ENCODE data around the gene GFAP.

GRCh38 chr17:44906763-44907728, 8.3 kb downstream of the GFAP start:
- no peak for TF ChIP-seq ZNF692 (tag by site-specific recombination; IDR thresholded peaks at IDR 0.05)
- TF ChIP-seq, protein P1, sequence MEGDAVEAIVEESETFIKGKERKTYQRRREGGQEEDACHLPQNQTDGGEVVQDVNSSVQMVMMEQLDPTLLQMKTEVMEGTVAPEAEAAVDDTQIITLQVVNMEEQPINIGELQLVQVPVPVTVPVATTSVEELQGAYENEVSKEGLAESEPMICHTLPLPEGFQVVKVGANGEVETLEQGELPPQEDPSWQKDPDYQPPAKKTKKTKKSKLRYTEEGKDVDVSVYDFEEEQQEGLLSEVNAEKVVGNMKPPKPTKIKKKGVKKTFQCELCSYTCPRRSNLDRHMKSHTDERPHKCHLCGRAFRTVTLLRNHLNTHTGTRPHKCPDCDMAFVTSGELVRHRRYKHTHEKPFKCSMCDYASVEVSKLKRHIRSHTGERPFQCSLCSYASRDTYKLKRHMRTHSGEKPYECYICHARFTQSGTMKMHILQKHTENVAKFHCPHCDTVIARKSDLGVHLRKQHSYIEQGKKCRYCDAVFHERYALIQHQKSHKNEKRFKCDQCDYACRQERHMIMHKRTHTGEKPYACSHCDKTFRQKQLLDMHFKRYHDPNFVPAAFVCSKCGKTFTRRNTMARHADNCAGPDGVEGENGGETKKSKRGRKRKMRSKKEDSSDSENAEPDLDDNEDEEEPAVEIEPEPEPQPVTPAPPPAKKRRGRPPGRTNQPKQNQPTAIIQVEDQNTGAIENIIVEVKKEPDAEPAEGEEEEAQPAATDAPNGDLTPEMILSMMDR (tag by site-specific recombination; IDR thresholded peaks at IDR 0.05) = no peak
- TF ChIP-seq, protein P2, sequence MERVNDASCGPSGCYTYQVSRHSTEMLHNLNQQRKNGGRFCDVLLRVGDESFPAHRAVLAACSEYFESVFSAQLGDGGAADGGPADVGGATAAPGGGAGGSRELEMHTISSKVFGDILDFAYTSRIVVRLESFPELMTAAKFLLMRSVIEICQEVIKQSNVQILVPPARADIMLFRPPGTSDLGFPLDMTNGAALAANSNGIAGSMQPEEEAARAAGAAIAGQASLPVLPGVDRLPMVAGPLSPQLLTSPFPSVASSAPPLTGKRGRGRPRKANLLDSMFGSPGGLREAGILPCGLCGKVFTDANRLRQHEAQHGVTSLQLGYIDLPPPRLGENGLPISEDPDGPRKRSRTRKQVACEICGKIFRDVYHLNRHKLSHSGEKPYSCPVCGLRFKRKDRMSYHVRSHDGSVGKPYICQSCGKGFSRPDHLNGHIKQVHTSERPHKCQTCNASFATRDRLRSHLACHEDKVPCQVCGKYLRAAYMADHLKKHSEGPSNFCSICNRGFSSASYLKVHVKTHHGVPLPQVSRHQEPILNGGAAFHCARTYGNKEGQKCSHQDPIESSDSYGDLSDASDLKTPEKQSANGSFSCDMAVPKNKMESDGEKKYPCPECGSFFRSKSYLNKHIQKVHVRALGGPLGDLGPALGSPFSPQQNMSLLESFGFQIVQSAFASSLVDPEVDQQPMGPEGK (tag by site-specific recombination; IDR thresholded peaks at IDR 0.05) = no peak
- TF ChIP-seq KLF16 (tag by site-specific recombination; IDR thresholded peaks at IDR 0.05) = no peak
- TF ChIP-seq ZNF404 (tag by site-specific recombination; IDR thresholded peaks at IDR 0.05) = no peak
- TF ChIP-seq ZBTB26 (tag by site-specific recombination; optimal IDR thresholded peaks at IDR 0.05) = no peak
- no peak for TF ChIP-seq SP2 (tag by site-specific recombination; IDR thresholded peaks at IDR 0.05)
- TF ChIP-seq, protein P3, sequence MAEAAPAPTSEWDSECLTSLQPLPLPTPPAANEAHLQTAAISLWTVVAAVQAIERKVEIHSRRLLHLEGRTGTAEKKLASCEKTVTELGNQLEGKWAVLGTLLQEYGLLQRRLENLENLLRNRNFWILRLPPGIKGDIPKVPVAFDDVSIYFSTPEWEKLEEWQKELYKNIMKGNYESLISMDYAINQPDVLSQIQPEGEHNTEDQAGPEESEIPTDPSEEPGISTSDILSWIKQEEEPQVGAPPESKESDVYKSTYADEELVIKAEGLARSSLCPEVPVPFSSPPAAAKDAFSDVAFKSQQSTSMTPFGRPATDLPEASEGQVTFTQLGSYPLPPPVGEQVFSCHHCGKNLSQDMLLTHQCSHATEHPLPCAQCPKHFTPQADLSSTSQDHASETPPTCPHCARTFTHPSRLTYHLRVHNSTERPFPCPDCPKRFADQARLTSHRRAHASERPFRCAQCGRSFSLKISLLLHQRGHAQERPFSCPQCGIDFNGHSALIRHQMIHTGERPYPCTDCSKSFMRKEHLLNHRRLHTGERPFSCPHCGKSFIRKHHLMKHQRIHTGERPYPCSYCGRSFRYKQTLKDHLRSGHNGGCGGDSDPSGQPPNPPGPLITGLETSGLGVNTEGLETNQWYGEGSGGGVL (tag by site-specific recombination; IDR thresholded peaks at IDR 0.05) = no peak
- TF ChIP-seq REST (tag by site-specific recombination; IDR thresholded peaks at IDR 0.05) = no peak
- TF ChIP-seq ZNF837 (tag by site-specific recombination; IDR thresholded peaks at IDR 0.05) = no peak
- no peak for TF ChIP-seq ZNF350 (tag by site-specific recombination; IDR thresholded peaks at IDR 0.05)

Data from HEK293 (cell line).